HUDEP-2 (cell line): ENCODE data around the gene CCNK.

Source experiments
- DNase-seq, 76 experiments: peaks; one replicate each; lab custom pipeline; 2025; ENCODE audit not compliant: unreplicated experiment in 76 of 76; lab: John Stamatoyannopoulos, UW

CCNK gene

GRCh38 chr14:99465288-99465687, 15.9 kb upstream of the CCNK start:
- DNase-seq = no peak

GRCh38 chr14:99466758-99467157, 14.5 kb upstream of the CCNK start:
- no peak for DNase-seq

- DNase-seq = peak in 15 of 76 experiments; percentile 11 to 34 (median 21)
These were observed 13.7 kb upstream of the CCNK start for GRCh38 chr14:99467336-99468078.

- no peak for DNase-seq
These were observed 13.1 kb upstream of the CCNK start for GRCh38 chr14:99468081-99468480.

- DNase-seq = no peak
These were observed 12.2 kb upstream of the CCNK start for GRCh38 chr14:99468836-99469592.

- DNase-seq = no peak
These were observed 9.5 kb upstream of the CCNK start for GRCh38 chr14:99471731-99472130.

GRCh38 chr14:99472937-99473336, 8.3 kb upstream of the CCNK start:
- DNase-seq = no peak

GRCh38 chr14:99473458-99473857, 7.8 kb upstream of the CCNK start:
- DNase-seq = no peak

- DNase-seq = peak in 1 of 76 experiments; percentile 2
These were observed 6.0 kb upstream of the CCNK start for GRCh38 chr14:99475179-99475578.

- DNase-seq = no peak
These were observed 5.5 kb upstream of the CCNK start for GRCh38 chr14:99475660-99476059.

GRCh38 chr14:99476864-99477263, 4.3 kb upstream of the CCNK start:
- no peak for DNase-seq

GRCh38 chr14:99478128-99478527, 3.1 kb upstream of the CCNK start:
- no peak for DNase-seq

GRCh38 chr14:99479160-99479905, 1.9 kb upstream of the CCNK start:
- peak in 1 of 76 experiments; percentile 43 for DNase-seq

GRCh38 chr14:99479906-99480869, 1.0 kb upstream of the CCNK start, which contains the start of gene SETD3:
Gene SETD3, minus strand, starts transcription at chr14:99480859. Its CDS starts 15,054 bp downstream, at chr14:99465805.
- DNase-seq = peak in 18 of 76 experiments; percentile 3 to 43 (median 18)

- DNase-seq = peak in 1 of 76 experiments; percentile 14
These were observed 513 bp downstream of the CCNK start for GRCh38 chr14:99481745-99482099.

- DNase-seq = no peak
These were observed 2.9 kb downstream of the CCNK start for GRCh38 chr14:99484106-99484505.

GRCh38 chr14:99497341-99497740, 16.1 kb downstream of the CCNK start:
- DNase-seq = no peak

- peak in 3 of 76 experiments; percentile 4 to 18 (median 11) for DNase-seq
These were observed 16.7 kb downstream of the CCNK start for GRCh38 chr14:99497894-99498293.

GRCh38 chr14:99502989-99503421, 21.8 kb downstream of the CCNK start:
- DNase-seq = no peak

GRCh38 chr14:99503848-99504453, 22.7 kb downstream of the CCNK start:
- no peak for DNase-seq
